Measurements from ENCODE around the gene NPAS3.

DNA sequence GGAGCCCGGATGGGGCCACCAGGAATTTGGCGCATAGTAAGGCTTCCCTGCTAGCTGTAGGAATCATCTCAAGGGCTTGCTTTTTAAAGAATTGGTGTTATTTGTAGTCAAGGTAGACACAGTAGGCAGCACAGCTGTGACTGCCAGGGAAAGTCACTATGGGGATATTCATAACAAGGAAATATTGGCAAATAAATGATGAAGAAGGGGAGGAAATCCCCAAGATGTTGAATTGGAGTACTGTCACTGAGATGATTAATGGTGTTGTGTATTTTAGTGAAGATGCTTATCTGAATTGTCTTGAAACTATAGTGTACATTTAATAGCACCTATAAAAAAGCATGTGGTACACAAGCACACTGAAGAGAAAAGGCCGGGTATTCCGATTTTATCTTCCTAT is 118.9 kb downstream of the NPAS3 start:
- TF ChIP-seq POLR2A (IDR thresholded peaks at IDR 0.05) = no peak
- TF ChIP-seq, protein P1, sequence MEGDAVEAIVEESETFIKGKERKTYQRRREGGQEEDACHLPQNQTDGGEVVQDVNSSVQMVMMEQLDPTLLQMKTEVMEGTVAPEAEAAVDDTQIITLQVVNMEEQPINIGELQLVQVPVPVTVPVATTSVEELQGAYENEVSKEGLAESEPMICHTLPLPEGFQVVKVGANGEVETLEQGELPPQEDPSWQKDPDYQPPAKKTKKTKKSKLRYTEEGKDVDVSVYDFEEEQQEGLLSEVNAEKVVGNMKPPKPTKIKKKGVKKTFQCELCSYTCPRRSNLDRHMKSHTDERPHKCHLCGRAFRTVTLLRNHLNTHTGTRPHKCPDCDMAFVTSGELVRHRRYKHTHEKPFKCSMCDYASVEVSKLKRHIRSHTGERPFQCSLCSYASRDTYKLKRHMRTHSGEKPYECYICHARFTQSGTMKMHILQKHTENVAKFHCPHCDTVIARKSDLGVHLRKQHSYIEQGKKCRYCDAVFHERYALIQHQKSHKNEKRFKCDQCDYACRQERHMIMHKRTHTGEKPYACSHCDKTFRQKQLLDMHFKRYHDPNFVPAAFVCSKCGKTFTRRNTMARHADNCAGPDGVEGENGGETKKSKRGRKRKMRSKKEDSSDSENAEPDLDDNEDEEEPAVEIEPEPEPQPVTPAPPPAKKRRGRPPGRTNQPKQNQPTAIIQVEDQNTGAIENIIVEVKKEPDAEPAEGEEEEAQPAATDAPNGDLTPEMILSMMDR (IDR thresholded peaks at IDR 0.05) = no peak
